Measurements from ENCODE around the gene SACS.

- TF ChIP-seq YY1 (IDR thresholded peaks at IDR 0.05; ENCODE audit: insufficient read depth, insufficient read length) (no peak), ZNF274 (IDR thresholded peaks at IDR 0.05; ENCODE audit: low read depth, low read length) (no peak), SUZ12 (IDR thresholded peaks at IDR 0.05; ENCODE audit: extremely low read depth, insufficient read depth, insufficient read length) (no peak)
Measured at GRCh38 chr13:23458989-23459388, 25.5 kb upstream of the SACS start.
